MM.1S (cell line): Measurements from ENCODE around the gene UBL4B.

Experiments
- DNase-seq: peaks from one replicate; pipeline ENCODE4 v3.0.0-alpha.2; 2015
- H2AFZ ChIP-seq: fragments of 300-600 bp; sonication (generic); 2 replicates; pipeline ENCODE4 v1.6.0; 2016; ENCODE audit warnings: antibody characterized with exemption, low read length
- H3F3A ChIP-seq: fragments of 300-600 bp; sonication (generic); 2 replicates; pipeline ENCODE4 v1.6.1; 2016; ENCODE audit warnings: mild to moderate bottlenecking, antibody characterized with exemption, low read length, moderate library complexity, mixed read lengths; ENCODE audit not compliant: insufficient read depth
- H3K27ac ChIP-seq: fragments of 300-600 bp; sonication (generic); 2 replicates; pipeline ENCODE4 v1.5.1; 2016; ENCODE audit warnings: mild to moderate bottlenecking, low read length
- H3K27me3 ChIP-seq: fragments of 300-600 bp; sonication (generic); replicated peaks from 2 replicates; pipeline ENCODE4 v1.6.0; 2016; ENCODE audit warnings: low read length; ENCODE audit not compliant: insufficient read depth
- H3K36me3 ChIP-seq: fragments of 300-600 bp; sonication (generic); replicated peaks from 2 replicates; pipeline ENCODE4 v1.6.1; 2016; ENCODE audit warnings: mild to moderate bottlenecking, low read length, mixed read lengths; ENCODE audit not compliant: insufficient read depth
- H3K4me1 ChIP-seq: fragments of 300-600 bp; sonication (generic); 2 replicates; pipeline ENCODE4 v1.6.1; 2016; ENCODE audit warnings: low read length, mixed read lengths
- H3K4me2 ChIP-seq: fragments of 300-600 bp; sonication (generic); 2 replicates; pipeline ENCODE4 v1.6.0; 2016; ENCODE audit warnings: low read depth, low read length
- H3K4me3 ChIP-seq: fragments of 300-600 bp; sonication (generic); 2 replicates; pipeline ENCODE4 v1.5.1; 2016; ENCODE audit warnings: low read length, mixed read lengths
- H3K79me2 ChIP-seq: fragments of 300-600 bp; sonication (generic); 2 replicates; pipeline ENCODE4 v1.6.1; 2016; ENCODE audit warnings: mixed run types, low read length, mixed read lengths
- H3K9ac ChIP-seq: fragments of 300-600 bp; sonication (generic); 2 replicates; pipeline ENCODE4 v1.6.1; 2016; ENCODE audit warnings: low read length, mixed read lengths
- H3K9me2 ChIP-seq: fragments of 300-600 bp; sonication (generic); replicated peaks from 2 replicates; pipeline ENCODE4 v1.6.1; 2016; ENCODE audit warnings: mild to moderate bottlenecking, low read length, mixed read lengths; ENCODE audit not compliant: insufficient read depth
- H3K9me3 ChIP-seq: fragments of 300-600 bp; sonication (generic); replicated peaks from 2 replicates; pipeline ENCODE4 v1.6.1; 2016; ENCODE audit warnings: mild to moderate bottlenecking, low read length, mixed read lengths; ENCODE audit not compliant: insufficient read depth
- H4K20me1 ChIP-seq: fragments of 300-600 bp; sonication (generic); 2 replicates; pipeline ENCODE4 v1.6.1; 2016; ENCODE audit warnings: mild to moderate bottlenecking, low read length, moderate library complexity, mixed read lengths; ENCODE audit not compliant: insufficient read depth
- EZH2 ChIP-seq: fragments of 300-600 bp; sonication (generic); optimal IDR thresholded peaks from 2 replicates; pipeline ENCODE3; 2017; ENCODE audit warnings: low read depth, mild to moderate bottlenecking, antibody characterized with exemption, low read length, mixed read lengths
- EZH2phosphoT487 ChIP-seq: fragments of 300-600 bp; sonication (generic); IDR thresholded peaks from 2 replicates; pipeline ENCODE4 v1.6.1; 2018; ENCODE audit warnings: antibody characterized with exemption, low read length
- TF ChIP-seq, protein P1 (sequence below): fragments of 300-600 bp; sonication (generic); IDR thresholded peaks from 2 replicates; pipeline ENCODE4 v1.5.1; 2016; ENCODE audit warnings: antibody characterized with exemption, low read length, mixed read lengths

Gene UBL4B

DNA sequence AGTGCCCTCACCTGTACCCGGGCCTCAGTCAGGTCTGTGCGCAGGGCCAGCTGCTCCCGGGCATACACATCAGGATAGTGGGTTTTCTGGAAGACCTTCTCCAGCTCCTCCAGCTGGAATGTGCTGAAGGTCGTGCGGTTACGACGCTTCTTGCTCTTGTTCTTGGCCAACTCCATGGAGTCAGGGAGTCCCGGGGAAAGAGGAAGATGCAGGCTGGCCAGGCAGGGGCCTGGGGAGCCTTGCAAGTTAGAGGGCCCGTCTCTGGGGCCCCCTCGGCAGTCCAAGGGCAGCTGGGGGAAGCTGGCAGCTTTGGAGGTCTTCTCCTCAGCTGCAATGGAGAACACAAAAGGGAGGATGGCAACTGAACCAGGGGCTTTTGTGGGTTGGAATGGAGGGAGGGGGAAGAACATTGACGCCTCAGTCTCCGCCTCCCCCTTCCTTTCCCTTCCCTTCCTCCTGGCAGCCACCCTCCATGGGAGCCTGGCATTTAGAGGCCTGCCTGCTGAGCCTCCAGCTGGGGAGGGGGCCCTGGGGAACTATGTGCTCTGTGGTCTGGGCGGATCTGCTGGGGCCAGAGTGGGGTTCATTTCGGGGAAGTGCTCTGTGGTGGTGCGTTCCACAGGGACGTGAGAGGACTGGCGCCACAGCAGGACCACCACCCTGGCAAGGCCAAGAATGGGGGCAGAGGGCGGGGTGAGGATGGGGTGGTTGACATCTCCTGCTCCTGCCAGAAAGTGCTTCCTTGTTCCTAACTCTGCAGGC is 47.5 kb upstream of the UBL4B start:
- H3F3A ChIP-seq = no peaks in the 10 kb centered on the region
- no peaks in the 10 kb centered on the region for H3K9me3 ChIP-seq
- H4K20me1 ChIP-seq = no peaks in the 10 kb centered on the region
- no peaks in the 10 kb centered on the region for H3K36me3 ChIP-seq
- H2AFZ ChIP-seq = no peak overlapping the region
- TF ChIP-seq, protein P1, sequence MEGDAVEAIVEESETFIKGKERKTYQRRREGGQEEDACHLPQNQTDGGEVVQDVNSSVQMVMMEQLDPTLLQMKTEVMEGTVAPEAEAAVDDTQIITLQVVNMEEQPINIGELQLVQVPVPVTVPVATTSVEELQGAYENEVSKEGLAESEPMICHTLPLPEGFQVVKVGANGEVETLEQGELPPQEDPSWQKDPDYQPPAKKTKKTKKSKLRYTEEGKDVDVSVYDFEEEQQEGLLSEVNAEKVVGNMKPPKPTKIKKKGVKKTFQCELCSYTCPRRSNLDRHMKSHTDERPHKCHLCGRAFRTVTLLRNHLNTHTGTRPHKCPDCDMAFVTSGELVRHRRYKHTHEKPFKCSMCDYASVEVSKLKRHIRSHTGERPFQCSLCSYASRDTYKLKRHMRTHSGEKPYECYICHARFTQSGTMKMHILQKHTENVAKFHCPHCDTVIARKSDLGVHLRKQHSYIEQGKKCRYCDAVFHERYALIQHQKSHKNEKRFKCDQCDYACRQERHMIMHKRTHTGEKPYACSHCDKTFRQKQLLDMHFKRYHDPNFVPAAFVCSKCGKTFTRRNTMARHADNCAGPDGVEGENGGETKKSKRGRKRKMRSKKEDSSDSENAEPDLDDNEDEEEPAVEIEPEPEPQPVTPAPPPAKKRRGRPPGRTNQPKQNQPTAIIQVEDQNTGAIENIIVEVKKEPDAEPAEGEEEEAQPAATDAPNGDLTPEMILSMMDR = no peak
- TF ChIP-seq EZH2 (no peak), EZH2phosphoT487 (no peak)
- H3K4me1 ChIP-seq = no peaks in the 10 kb centered on the region
- H3K4me2 ChIP-seq = no peak overlapping the region
- no peak for DNase-seq
- H3K79me2 ChIP-seq = no peaks in the 10 kb centered on the region
- H3K9me2 ChIP-seq = no peaks in the 10 kb centered on the region
- H3K4me3 ChIP-seq = no peak overlapping the region
- H3K27me3 ChIP-seq = no peaks in the 10 kb centered on the region
- no peak overlapping the region for H3K9ac ChIP-seq
- no peak overlapping the region for H3K27ac ChIP-seq

DNA sequence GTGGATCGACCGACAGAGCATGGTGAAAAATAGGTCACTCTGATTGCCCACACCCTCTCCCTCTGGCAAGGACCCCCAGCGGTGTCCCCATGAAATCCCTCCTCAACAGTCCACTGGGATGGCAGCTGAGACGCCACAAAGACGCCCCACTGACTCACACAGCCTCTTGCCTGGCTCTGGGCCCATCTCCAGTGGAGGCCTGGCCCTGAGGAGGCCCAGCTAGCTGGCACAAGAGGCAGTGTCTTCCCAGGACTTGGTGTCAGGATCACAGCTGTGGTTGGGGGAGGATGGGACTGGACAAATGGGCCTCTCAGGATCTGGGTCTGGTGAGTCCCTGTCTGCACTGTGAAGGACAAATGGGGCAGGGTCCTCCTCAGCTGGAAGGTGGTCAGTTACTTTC is 46.4 kb upstream of the UBL4B start:
- DNase-seq = no peak
- Histone ChIP-seq H3K9me2 (no peaks in the 10 kb centered on the region), H3K9ac (no peak overlapping the region), H3K4me1 (no peaks in the 10 kb centered on the region), H3F3A (no peaks in the 10 kb centered on the region), H4K20me1 (no peaks in the 10 kb centered on the region), H3K27ac (no peak overlapping the region), H3K9me3 (no peaks in the 10 kb centered on the region), H3K27me3 (no peaks in the 10 kb centered on the region), H3K79me2 (no peaks in the 10 kb centered on the region), H3K36me3 (no peaks in the 10 kb centered on the region), H2AFZ (no peak overlapping the region), H3K4me2 (no peak overlapping the region), H3K4me3 (no peak overlapping the region)
- TF ChIP-seq EZH2phosphoT487 (no peak), EZH2 (no peak)
- TF ChIP-seq, protein P1 = no peak

DNA sequence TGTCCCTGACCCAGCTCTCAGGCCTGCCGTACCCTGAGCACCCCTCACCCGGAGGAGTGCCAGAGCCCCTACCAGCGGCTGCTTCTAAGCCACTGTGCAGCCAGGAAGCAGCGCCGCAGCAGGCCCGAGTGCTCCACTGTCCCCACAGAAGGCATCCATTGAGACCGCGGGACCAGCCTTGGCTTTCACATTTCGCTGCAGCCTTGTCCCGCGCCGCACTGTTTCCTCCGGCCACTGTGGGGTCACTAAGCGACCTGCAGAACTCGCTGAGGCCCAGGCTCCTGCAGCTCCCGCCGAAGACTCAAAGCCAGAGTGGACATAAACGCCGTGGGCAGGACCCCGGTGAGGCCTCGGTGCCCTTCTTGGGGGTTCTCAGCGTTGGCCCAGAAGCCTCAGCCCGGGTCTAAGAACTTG is 44.8 kb upstream of the UBL4B start:
- H3K27ac ChIP-seq = no peak overlapping the region
- no peak overlapping the region for H3K4me3 ChIP-seq
- TF ChIP-seq, protein P1 = no peak
- TF ChIP-seq EZH2phosphoT487 (no peak), EZH2 (no peak)
- no peak overlapping the region for H2AFZ ChIP-seq
- no peaks in the 10 kb centered on the region for H4K20me1 ChIP-seq
- no peaks in the 10 kb centered on the region for H3K4me1 ChIP-seq
- no peaks in the 10 kb centered on the region for H3K36me3 ChIP-seq
- H3K4me2 ChIP-seq = no peak overlapping the region
- H3F3A ChIP-seq = no peaks in the 10 kb centered on the region
- no peaks in the 10 kb centered on the region for H3K27me3 ChIP-seq
- DNase-seq = no peak
- no peaks in the 10 kb centered on the region for H3K9me3 ChIP-seq
- H3K79me2 ChIP-seq = no peaks in the 10 kb centered on the region
- H3K9me2 ChIP-seq = no peaks in the 10 kb centered on the region
- no peak overlapping the region for H3K9ac ChIP-seq
